GM12873 (cell line): ENCODE results near the gene ZNF330.

ENCODE experiments used
- CTCF ChIP-seq: IDR thresholded peaks from 2 replicates; pipeline ENCODE4 v1.5.1; 2012; ENCODE audit warnings: low read depth, mild to moderate bottlenecking, moderate library complexity, low read length, control low read depth; ENCODE audit not compliant: insufficient read depth; ENCODE audit errors: missing control alignments

Gene ZNF330

GRCh38 chr4:141240671-141241070 lies 20.0 kb downstream of the ZNF330 start:
- no peak for TF ChIP-seq CTCF

- no peak for TF ChIP-seq CTCF
These were observed 21.3 kb downstream of the ZNF330 start for GRCh38 chr4:141241986-141242385.

- no peak for TF ChIP-seq CTCF
These were observed 23.7 kb downstream of the ZNF330 start for GRCh38 chr4:141244419-141244818.

GRCh38 chr4:141246243-141246642 lies 25.5 kb downstream of the ZNF330 start:
- TF ChIP-seq CTCF: no peak

- no peak for TF ChIP-seq CTCF
These were observed 26.2 kb downstream of the ZNF330 start for GRCh38 chr4:141246683-141247429.

GRCh38 chr4:141247430-141247780 lies 26.7 kb downstream of the ZNF330 start:
- TF ChIP-seq CTCF: no peak

GRCh38 chr4:141248029-141248428 lies 27.3 kb downstream of the ZNF330 start:
- TF ChIP-seq CTCF: no peak
